Cardiac septum (tissue), 1 donor: Measurements from ENCODE around the gene TTC6. TPM values are rescaled to one million over a fixed set of nuclear protein-coding genes. Genes with fewer than 3 reads are reported as not detected.

Experiments used
- DNase-seq: peaks from one replicate; pipeline ENCODE4 v3.0.0-alpha.2; 2020; ENCODE audit warnings: low spot score
- intact Hi-C: fragments of 100-400 bp; cut with DNase I; formaldehyde crosslinking; loops from one replicate; pipeline ENCODE4 v1.14.0; 2022
- total RNA-seq: library from RNA; stranded (reverse); fragmentation: NEBNext Ultra II Directional; extraction: Animal tissue kit (Norgen Biotek cat#: 25700); gene quantifications from one replicate; pipeline ENCODE4 v1.2.1, GENCODE V29; 2021
- donor health status: DM: no; HTN: no; CAD: no.

Gene TTC6
- total RNA-seq, 1 donor from 2014 or later = 0.13 TPM

- intact Hi-C loops = no loop called here
- DNase-seq = no peak
Observed at GRCh38 chr14:37617864-37618365, 22.5 kb downstream of the TTC6 start.

DNA sequence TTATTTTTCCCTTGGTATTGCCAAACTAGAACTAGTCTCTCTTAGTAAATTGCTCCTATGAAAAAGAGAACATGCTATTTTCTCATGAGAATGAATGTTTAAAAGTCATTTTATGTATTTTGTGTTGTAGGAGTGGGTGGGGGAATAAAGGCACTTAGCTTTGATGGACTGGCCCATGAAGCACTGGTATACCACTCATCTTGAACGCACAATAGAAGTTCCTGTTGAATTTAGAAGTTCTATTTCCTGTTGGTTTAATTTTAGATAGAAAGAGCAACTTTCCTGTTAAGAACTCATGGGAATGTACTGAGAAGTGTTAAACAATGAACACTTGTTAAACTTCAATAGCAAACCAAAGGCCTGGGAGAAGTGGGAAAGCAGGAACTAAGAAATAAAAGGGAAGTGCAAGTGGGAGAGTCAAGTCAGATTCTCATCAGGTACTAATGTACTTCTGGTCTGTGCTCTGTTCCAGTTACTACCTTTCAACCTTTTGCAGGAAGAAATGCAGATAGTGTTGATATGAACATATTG is 23.1 kb downstream of the TTC6 start:
- DNase-seq = no peak
- intact Hi-C loops = no loop called here

- intact Hi-C loops = no loop called here
- DNase-seq = no peak
Observed at GRCh38 chr14:37620856-37621255, 25.4 kb downstream of the TTC6 start.

DNA sequence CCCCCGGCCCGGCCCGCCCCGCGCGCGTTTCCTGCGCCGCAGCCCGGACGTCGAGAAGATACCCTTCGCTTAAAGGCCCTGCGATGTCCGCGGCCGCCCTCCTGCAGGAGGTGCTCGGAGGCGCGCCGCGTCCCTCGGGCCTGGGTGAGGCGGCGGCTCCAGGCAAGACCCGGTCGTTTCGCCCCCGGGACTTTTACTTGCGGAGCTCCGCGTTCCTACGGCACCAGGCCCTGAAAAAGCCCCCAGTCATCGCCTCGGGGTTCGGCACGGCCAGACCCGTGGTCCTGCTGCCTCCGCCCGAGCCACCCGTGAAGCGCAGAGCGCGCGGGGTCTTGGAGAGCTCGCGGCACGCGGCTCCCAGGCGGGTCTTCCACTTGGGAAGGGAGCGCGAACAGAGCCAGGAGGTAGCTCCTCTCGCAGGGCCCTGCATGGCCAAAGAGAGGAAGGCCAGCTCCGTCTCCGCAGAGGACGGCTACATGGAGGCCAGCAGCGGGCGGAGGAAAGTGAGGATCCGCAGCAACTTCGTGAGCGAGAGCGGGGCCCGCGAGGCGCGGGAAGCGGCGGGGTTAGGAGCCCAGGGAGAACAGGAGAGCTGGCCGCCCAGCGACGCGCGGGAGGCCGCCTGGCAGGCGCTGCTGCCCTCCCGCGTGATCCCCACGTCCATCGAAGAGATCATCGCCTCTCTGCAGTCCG is 26.9 kb downstream of the TTC6 start:
- no peak for DNase-seq
- intact Hi-C loops = no loop called here

- DNase-seq = no peak
- intact Hi-C loops = no loop called here
Observed at GRCh38 chr14:37623426-37623951, 28.1 kb downstream of the TTC6 start.

- intact Hi-C loops = no loop called here
- no peak for DNase-seq
Observed at GRCh38 chr14:37623971-37624370, 28.5 kb downstream of the TTC6 start.

DNA sequence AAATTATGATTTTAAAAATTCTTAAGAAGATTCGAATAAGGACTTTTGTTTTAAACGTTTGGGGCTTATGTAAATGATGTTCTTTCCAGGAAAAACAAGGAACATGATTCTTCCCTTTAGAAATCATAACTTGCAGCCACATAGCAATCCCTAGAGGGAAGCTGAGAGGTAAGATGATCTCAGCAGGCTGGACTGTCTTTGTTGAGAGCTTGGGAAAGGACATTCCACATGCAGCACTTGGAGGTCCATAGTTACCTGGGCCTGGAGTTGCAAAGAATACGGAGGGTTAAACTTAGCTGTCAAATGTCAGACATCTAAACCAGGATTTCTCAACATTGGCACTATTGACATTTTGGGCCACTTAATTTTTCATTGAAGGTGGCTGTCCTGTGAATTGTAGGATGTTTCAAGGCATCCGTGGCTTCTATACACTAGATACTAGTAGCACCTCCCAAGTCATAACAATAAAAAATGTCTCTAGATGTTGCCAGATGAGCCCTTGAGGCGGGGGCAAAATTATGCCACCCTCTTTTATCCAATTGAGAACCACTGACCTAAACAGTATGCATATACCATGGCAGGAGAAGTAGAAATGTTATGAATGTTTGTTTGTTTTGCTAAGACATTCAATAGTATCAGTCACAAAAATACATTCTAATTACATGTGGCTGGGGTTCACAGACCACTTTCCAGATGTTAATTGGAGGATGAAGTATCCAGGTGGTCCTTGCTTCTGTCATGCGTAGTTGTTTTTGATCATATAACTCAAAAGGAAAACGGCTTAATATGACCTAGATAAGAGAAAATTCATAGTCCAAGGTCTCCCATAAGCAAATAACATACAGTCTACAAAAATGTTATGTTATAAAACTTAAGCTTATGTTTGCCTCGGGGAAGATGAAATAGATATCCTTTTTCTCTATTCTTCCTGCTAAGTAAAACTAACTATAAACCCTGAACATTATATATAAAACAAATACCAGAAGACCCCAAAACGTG is 30.5 kb downstream of the TTC6 start:
- intact Hi-C loops = no loop called here
- no peak for DNase-seq

DNA sequence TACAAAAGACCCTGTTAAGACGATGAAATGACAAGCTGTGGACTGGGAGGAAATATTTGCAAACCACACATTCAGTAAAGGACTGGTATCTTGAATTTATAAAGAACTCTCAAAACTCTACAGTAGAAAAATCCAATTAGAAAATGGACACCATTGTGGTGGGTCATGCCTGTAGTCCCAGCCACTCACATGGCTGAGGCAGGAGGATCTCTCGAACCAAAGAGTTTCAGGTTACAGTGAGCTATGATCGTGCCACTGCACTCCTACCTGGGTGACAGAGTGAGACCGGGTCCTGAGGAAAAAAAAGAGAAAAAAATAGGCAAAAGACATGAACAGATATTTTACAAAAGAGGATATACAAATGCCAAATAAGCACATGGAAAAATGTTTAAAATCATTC is 41.9 kb downstream of the TTC6 start:
- no peak for DNase-seq
- intact Hi-C loops = no loop called here

- intact Hi-C loops = no loop called here
- DNase-seq = no peak
Observed at GRCh38 chr14:37638599-37638998, 43.2 kb downstream of the TTC6 start.

- no peak for DNase-seq
- intact Hi-C loops = no loop called here
Observed at GRCh38 chr14:37641117-37641516, 45.7 kb downstream of the TTC6 start.

- DNase-seq = no peak
- intact Hi-C loops = no loop called here
Observed at GRCh38 chr14:37642125-37642524, 46.7 kb downstream of the TTC6 start.

DNA sequence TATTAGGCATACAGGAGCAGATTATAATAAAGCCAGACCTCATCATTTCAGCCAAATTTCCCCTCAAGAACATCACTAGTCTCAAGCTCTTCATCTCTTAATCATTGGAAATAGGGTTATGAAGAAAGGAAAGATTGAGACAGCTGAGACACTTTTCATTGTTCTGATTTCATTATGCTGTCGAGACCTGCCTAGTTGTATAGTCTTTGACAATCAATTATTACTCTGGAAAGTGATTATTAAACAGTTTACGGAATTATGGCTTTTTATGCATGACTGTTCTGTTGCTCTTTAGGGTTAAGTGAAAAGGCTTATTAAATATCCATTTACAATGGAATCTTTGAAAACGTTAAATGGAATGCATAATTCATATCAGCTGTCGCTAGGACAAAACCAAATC is 48.3 kb downstream of the TTC6 start:
- intact Hi-C loops = no loop called here
- DNase-seq = no peak

Other genes with a start within 250 kb of the TTC6 start
- not detected for gene FOXA1, start 380 bp upstream of the TTC6 start, total RNA-seq